Measurements from ENCODE around the gene GNRHR.

DNA sequence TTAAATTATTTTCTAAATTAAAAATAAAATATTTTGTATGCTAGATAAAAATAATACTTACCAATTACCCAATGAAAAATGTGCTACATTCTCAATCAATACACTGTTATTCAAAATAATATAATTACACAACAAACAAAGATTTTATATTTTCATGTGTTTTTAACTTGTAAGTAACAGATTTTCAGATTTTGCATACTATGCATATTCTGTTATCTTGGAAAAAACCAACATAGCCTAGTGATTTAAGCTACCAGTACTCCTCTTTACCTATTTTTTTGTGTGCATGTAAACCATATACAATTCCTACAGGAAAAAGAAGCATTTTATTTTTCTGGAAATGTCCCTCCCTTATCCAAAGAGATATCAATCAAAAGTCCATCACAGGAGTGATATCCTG is 10.0 kb upstream of the GNRHR start:
- no peak for TF ChIP-seq POLR2AphosphoS5 (IDR thresholded peaks at IDR 0.05; ENCODE audit: low read depth, low read length)
- no peak for TF ChIP-seq POLR2A (IDR thresholded peaks at IDR 0.05; ENCODE audit: low read depth, low read length)
